ENCODE measurements around the gene USP30.

USP30 gene

GRCh38 chr12:109098651-109099050 lies 46.3 kb downstream of the USP30 start:
- DNase-seq: no peak

GRCh38 chr12:109099431-109100020 lies 47.1 kb downstream of the USP30 start:
- DNase-seq: no peak

- no peak for DNase-seq
These were observed 48.4 kb downstream of the USP30 start for GRCh38 chr12:109100741-109101140.

- DNase-seq: no peak
These were observed 50.1 kb downstream of the USP30 start for GRCh38 chr12:109102491-109102890.

GRCh38 chr12:109105176-109105575 lies 52.8 kb downstream of the USP30 start:
- no peak for DNase-seq

- DNase-seq: no peak
These were observed 57.5 kb downstream of the USP30 start for GRCh38 chr12:109109746-109110350.

GRCh38 chr12:109110988-109111495 lies 58.7 kb downstream of the USP30 start:
- no peak for DNase-seq

GRCh38 chr12:109112720-109113465 lies 60.5 kb downstream of the USP30 start:
- no peak for DNase-seq

- DNase-seq: no peak
These were observed 61.4 kb downstream of the USP30 start for GRCh38 chr12:109113661-109114321.

GRCh38 chr12:109114644-109115043 lies 62.3 kb downstream of the USP30 start:
- no peak for DNase-seq

- no peak for DNase-seq
These were observed 63.0 kb downstream of the USP30 start for GRCh38 chr12:109115404-109115757.

GRCh38 chr12:109115758-109116610 lies 63.6 kb downstream of the USP30 start, which contains the start of gene ACACB:
ACACB (plus strand) TSS chr12:109116587; CDS start chr12:109139406, 22,819 bp downstream.
- DNase-seq: no peak

- DNase-seq: no peak
These were observed 64.2 kb downstream of the USP30 start for GRCh38 chr12:109116611-109116949.

GRCh38 chr12:109120095-109120494 lies 67.7 kb downstream of the USP30 start:
- no peak for DNase-seq

- no peak for DNase-seq
These were observed 68.2 kb downstream of the USP30 start for GRCh38 chr12:109120557-109120956.

GRCh38 chr12:109121346-109121880 lies 69.0 kb downstream of the USP30 start:
- no peak for DNase-seq

- no peak for DNase-seq
These were observed 72.7 kb downstream of the USP30 start for GRCh38 chr12:109124878-109125648.

GRCh38 chr12:109125791-109126190 lies 73.4 kb downstream of the USP30 start:
- no peak for DNase-seq

- no peak for DNase-seq
These were observed 74.4 kb downstream of the USP30 start for GRCh38 chr12:109126784-109127183.

GRCh38 chr12:109127533-109128242 lies 75.3 kb downstream of the USP30 start:
- no peak for DNase-seq

Measured in GOT3 (cell line).